ENCODE results near the gene OSTM1.
A peak's percentile ranks its signal among the peaks of the same experiment; 100 is the strongest.

OSTM1 gene

DNA sequence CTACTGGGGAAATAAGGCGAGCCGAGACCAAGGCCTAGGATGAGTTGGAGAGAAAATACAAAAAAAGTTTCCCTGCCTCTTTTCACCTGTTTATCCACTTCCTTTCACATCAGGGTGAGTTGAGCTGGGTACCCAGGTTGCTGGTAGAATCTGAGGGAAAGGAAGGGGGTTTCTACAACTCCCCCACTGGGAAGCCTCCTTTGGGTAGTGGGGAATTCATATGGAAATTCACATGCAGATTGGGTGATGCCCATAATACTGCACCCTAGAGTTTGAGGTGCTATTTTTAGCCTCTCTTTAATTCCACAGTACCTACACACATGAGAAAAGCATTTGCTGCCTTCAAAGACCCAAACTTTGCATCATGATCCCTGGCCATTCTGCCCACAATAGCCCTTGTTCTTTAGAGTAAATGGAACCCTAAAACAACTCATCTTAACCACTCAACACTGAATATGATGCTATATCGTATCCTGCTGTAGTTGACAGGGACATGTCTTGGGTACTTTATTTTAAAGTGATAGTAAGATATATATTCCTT, 2.7 kb downstream of the OSTM1 start:
- Histone ChIP-seq H3K79me2 (ENCODE audit: control insufficient read depth, insufficient read depth, low read length, poor library complexity) (peaks cover 9% of the 10 kb centered on the region), H4K8ac (ENCODE audit: low read depth, low read length) (no peak overlapping the region), H4K12ac (ENCODE audit: low read depth, low read length) (no peak overlapping the region), H2BK5ac (ENCODE audit: low read depth, low read length, poor library complexity) (no peak overlapping the region), H3K18ac (ENCODE audit: low read length) (no peak overlapping the region), H3K27me3 (ENCODE audit: insufficient read depth, low read length) (no peaks in the 10 kb centered on the region), H2BK12ac (ENCODE audit: low read length) (no peak overlapping the region), H2AFZ (ENCODE audit: insufficient read depth, low read length, poor library complexity) (no peak overlapping the region), H3K4ac (ENCODE audit: low read depth, low read length) (no peak overlapping the region), H3K4me1 (ENCODE audit: control insufficient read depth in 1 of 2, insufficient read depth in 2 of 2, low read length in 2 of 2) (peaks cover 5 to 12% of the 10 kb centered on the region in 2 experiments), H2AK5ac (ENCODE audit: low read length) (no peak overlapping the region), H3K79me1 (ENCODE audit: low read length) (peaks cover 8% of the 10 kb centered on the region), H3K14ac (ENCODE audit: low read length) (no peak overlapping the region), H3K23ac (ENCODE audit: low read length) (no peak overlapping the region), H3K9ac (ENCODE audit: low read length) (no peak overlapping the region), H2BK120ac (ENCODE audit: insufficient read depth, low read length, poor library complexity) (no peak overlapping the region), H3K36me3 (ENCODE audit: control insufficient read depth in 1 of 2, insufficient read depth in 2 of 2, low read length in 2 of 2) (peaks cover 0 to 2% of the 10 kb centered on the region in 2 experiments), H3K27ac (ENCODE audit: low read depth, low read length) (no peak overlapping the region), H3K9me3 (ENCODE audit: insufficient read depth, low read depth, low read length) (no peaks in the 10 kb centered on the region), H3K4me2 (ENCODE audit: low read length) (no peak overlapping the region), H4K91ac (ENCODE audit: low read depth, low read length) (no peak overlapping the region), H3K4me3 (ENCODE audit: low read depth, low read length) (no peak overlapping the region)
- no peak for DNase-seq
- no CpG with 5 or more reads among the region's 3 CpGs for WGBS (ENCODE audit: extremely low coverage, insufficient coverage, insufficient read length)

GRCh38 chr6:108068618-108069017, 5.9 kb downstream of the OSTM1 start:
- H3K4ac ChIP-seq (ENCODE audit: low read depth, low read length), result no peak overlapping the region
- H3K27me3 ChIP-seq (ENCODE audit: insufficient read depth, low read length), result no peaks in the 10 kb centered on the region
- no peak overlapping the region for H3K27ac ChIP-seq (ENCODE audit: low read depth, low read length)
- no peak overlapping the region for H3K23ac ChIP-seq (ENCODE audit: low read length)
- no peak overlapping the region for H2BK120ac ChIP-seq (ENCODE audit: insufficient read depth, low read length, poor library complexity)
- H3K9ac ChIP-seq (ENCODE audit: low read length), result no peak overlapping the region
- peaks cover 0 to 2% of the 10 kb centered on the region in 2 experiments for H3K4me1 ChIP-seq (ENCODE audit: control insufficient read depth in 1 of 2, insufficient read depth in 2 of 2, low read length in 2 of 2)
- H3K18ac ChIP-seq (ENCODE audit: low read length), result no peak overlapping the region
- no peak overlapping the region for H4K12ac ChIP-seq (ENCODE audit: low read depth, low read length)
- H2BK5ac ChIP-seq (ENCODE audit: low read depth, low read length, poor library complexity), result no peak overlapping the region
- H3K4me2 ChIP-seq (ENCODE audit: low read length), result no peak overlapping the region
- no peak overlapping the region for H3K4me3 ChIP-seq (ENCODE audit: low read depth, low read length)
- peak in 1 of 2 donors; percentile 62 for DNase-seq
- no peak overlapping the region for H4K8ac ChIP-seq (ENCODE audit: low read depth, low read length)
- H2AK5ac ChIP-seq (ENCODE audit: low read length), result no peak overlapping the region
- H2BK12ac ChIP-seq (ENCODE audit: low read length), result no peak overlapping the region
- no peaks in the 10 kb centered on the region for H3K9me3 ChIP-seq (ENCODE audit: insufficient read depth, low read depth, low read length)
- H4K91ac ChIP-seq (ENCODE audit: low read depth, low read length), result no peak overlapping the region
- no CpG with 5 or more reads among the region's 2 CpGs for WGBS (ENCODE audit: extremely low coverage, insufficient coverage, insufficient read length)
- no peaks in the 10 kb centered on the region for H3K79me2 ChIP-seq (ENCODE audit: control insufficient read depth, insufficient read depth, low read length, poor library complexity)
- no peak overlapping the region for H3K14ac ChIP-seq (ENCODE audit: low read length)
- H3K79me1 ChIP-seq (ENCODE audit: low read length), result no peaks in the 10 kb centered on the region
- no peak overlapping the region for H2AFZ ChIP-seq (ENCODE audit: insufficient read depth, low read length, poor library complexity)
- peaks cover 0 to 2% of the 10 kb centered on the region in 2 experiments for H3K36me3 ChIP-seq (ENCODE audit: control insufficient read depth in 1 of 2, insufficient read depth in 2 of 2, low read length in 2 of 2)

DNA sequence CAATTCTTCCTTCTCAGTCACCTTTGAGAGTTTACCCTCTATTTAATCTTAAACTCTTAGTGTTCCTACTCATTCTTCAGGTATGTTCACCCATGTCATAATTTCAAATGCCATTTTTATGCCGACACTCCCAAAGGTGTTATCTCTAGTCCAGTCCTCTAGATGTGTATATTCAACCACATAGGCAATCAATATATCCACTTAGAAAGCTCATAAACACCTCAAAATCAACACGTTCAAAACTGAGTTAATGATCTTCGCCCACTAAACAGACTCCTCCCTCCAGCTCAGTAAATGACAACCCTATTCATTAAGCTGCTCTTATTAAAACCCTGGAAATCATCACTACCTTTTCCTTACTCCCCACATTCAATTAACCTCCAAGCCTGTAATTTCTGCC, 6.4 kb downstream of the OSTM1 start:
- Histone ChIP-seq H3K18ac (ENCODE audit: low read length) (no peak overlapping the region), H3K27ac (ENCODE audit: low read depth, low read length) (no peak overlapping the region)
- WGBS (ENCODE audit: extremely low coverage, insufficient coverage, insufficient read length), result no CpG with 5 or more reads among the region's 3 CpGs

GRCh38 chr6:108052706-108053105, 21.8 kb downstream of the OSTM1 start:
- H3K9ac ChIP-seq (ENCODE audit: low read length), result no peak overlapping the region

More for the DNA sequence above, 6.4 kb downstream of the OSTM1 start:
- Histone ChIP-seq H2BK5ac (ENCODE audit: low read depth, low read length, poor library complexity) (no peak overlapping the region), H4K91ac (ENCODE audit: low read depth, low read length) (no peak overlapping the region), H2BK12ac (ENCODE audit: low read length) (no peak overlapping the region), H3K4ac (ENCODE audit: low read depth, low read length) (no peak overlapping the region), H3K36me3 (ENCODE audit: control insufficient read depth in 1 of 2, insufficient read depth in 2 of 2, low read length in 2 of 2) (peaks cover 0 to 2% of the 10 kb centered on the region in 2 experiments), H3K9me3 (ENCODE audit: insufficient read depth, low read depth, low read length) (no peaks in the 10 kb centered on the region), H3K4me3 (ENCODE audit: low read depth, low read length) (no peak overlapping the region), H2AK5ac (ENCODE audit: low read length) (no peak overlapping the region), H2AFZ (ENCODE audit: insufficient read depth, low read length, poor library complexity) (no peak overlapping the region), H3K27me3 (ENCODE audit: insufficient read depth, low read length) (no peaks in the 10 kb centered on the region), H3K4me1 (ENCODE audit: control insufficient read depth in 1 of 2, insufficient read depth in 2 of 2, low read length in 2 of 2) (no peaks in the 10 kb centered on the region), H4K8ac (ENCODE audit: low read depth, low read length) (no peak overlapping the region), H3K23ac (ENCODE audit: low read length) (no peak overlapping the region), H3K79me1 (ENCODE audit: low read length) (no peaks in the 10 kb centered on the region), H3K9ac (ENCODE audit: low read length) (no peak overlapping the region), H4K12ac (ENCODE audit: low read depth, low read length) (no peak overlapping the region), H2BK120ac (ENCODE audit: insufficient read depth, low read length, poor library complexity) (no peak overlapping the region), H3K4me2 (ENCODE audit: low read length) (no peak overlapping the region), H3K79me2 (ENCODE audit: control insufficient read depth, insufficient read depth, low read length, poor library complexity) (no peaks in the 10 kb centered on the region), H3K14ac (ENCODE audit: low read length) (no peak overlapping the region)
- DNase-seq, result peak in 1 of 2 donors; percentile 71

More at GRCh38 chr6:108052706-108053105, 21.8 kb downstream of the OSTM1 start:
- H2BK120ac ChIP-seq (ENCODE audit: insufficient read depth, low read length, poor library complexity), result no peak overlapping the region
- no peak overlapping the region for H3K18ac ChIP-seq (ENCODE audit: low read length)
- H2AK5ac ChIP-seq (ENCODE audit: low read length), result no peak overlapping the region
- peaks cover 2% of the 10 kb centered on the region for H3K79me2 ChIP-seq (ENCODE audit: control insufficient read depth, insufficient read depth, low read length, poor library complexity)
- H3K36me3 ChIP-seq (ENCODE audit: control insufficient read depth in 1 of 2, insufficient read depth in 2 of 2, low read length in 2 of 2), result no peaks in the 10 kb centered on the region
- DNase-seq, result no peak
- H4K91ac ChIP-seq (ENCODE audit: low read depth, low read length), result no peak overlapping the region
- no peak overlapping the region for H2BK12ac ChIP-seq (ENCODE audit: low read length)
- H3K4ac ChIP-seq (ENCODE audit: low read depth, low read length), result no peak overlapping the region
- H3K23ac ChIP-seq (ENCODE audit: low read length), result no peak overlapping the region
- H3K27ac ChIP-seq (ENCODE audit: low read depth, low read length), result no peak overlapping the region
- H3K79me1 ChIP-seq (ENCODE audit: low read length), result no peaks in the 10 kb centered on the region
- WGBS (ENCODE audit: extremely low coverage, insufficient coverage, insufficient read length), result no CpG with 5 or more reads among the region's 2 CpGs
- H3K9me3 ChIP-seq (ENCODE audit: insufficient read depth, low read depth, low read length), result no peaks in the 10 kb centered on the region
- no peak overlapping the region for H2BK5ac ChIP-seq (ENCODE audit: low read depth, low read length, poor library complexity)
- no peaks in the 10 kb centered on the region for H3K4me1 ChIP-seq (ENCODE audit: control insufficient read depth in 1 of 2, insufficient read depth in 2 of 2, low read length in 2 of 2)
- no peak overlapping the region for H4K12ac ChIP-seq (ENCODE audit: low read depth, low read length)
- no peaks in the 10 kb centered on the region for H3K27me3 ChIP-seq (ENCODE audit: insufficient read depth, low read length)
- no peak overlapping the region for H4K8ac ChIP-seq (ENCODE audit: low read depth, low read length)
- no peak overlapping the region for H3K4me3 ChIP-seq (ENCODE audit: low read depth, low read length)
- H2AFZ ChIP-seq (ENCODE audit: insufficient read depth, low read length, poor library complexity), result no peak overlapping the region
- H3K4me2 ChIP-seq (ENCODE audit: low read length), result no peak overlapping the region
- H3K14ac ChIP-seq (ENCODE audit: low read length), result no peak overlapping the region
